Measurements from ENCODE around the gene CCIN. TPM values are rescaled to one million over a fixed set of nuclear protein-coding genes. Genes with fewer than 3 reads are reported as not detected.
A peak's percentile ranks its signal among the peaks of the same experiment; 100 is the strongest.
"Not testable (repeated sequence)": the region's sequence is repeated elsewhere in the genome, so short reads cannot be mapped to it uniquely, and the experiment has no call there.

The CCIN gene
- total RNA-seq, 1 donor from 2014 or later: not detected

- not testable (repeated sequence) for ATAC-seq
Measured at GRCh38 chr9:36160126-36160525, 9.1 kb upstream of the CCIN start.

GRCh38 chr9:36161187-36161586 lies 8.0 kb upstream of the CCIN start:
- ATAC-seq: no peak

- no peak for ATAC-seq
Measured at GRCh38 chr9:36162211-36162738, 6.9 kb upstream of the CCIN start.

- no peak for ATAC-seq
Measured at GRCh38 chr9:36163049-36163785, 6.0 kb upstream of the CCIN start.

GRCh38 chr9:36163786-36164170 lies 5.4 kb upstream of the CCIN start:
- no peak for ATAC-seq

GRCh38 chr9:36164372-36164771 lies 4.8 kb upstream of the CCIN start:
- ATAC-seq: no peak

- no peak for ATAC-seq
Measured at GRCh38 chr9:36164989-36165388, 4.2 kb upstream of the CCIN start.

- ATAC-seq: no peak
Measured at GRCh38 chr9:36165826-36166167, 3.4 kb upstream of the CCIN start.

GRCh38 chr9:36166168-36166927 lies 2.8 kb upstream of the CCIN start:
- ATAC-seq: peak; percentile 95

- ATAC-seq: no peak
Measured at GRCh38 chr9:36169708-36170107, 520 bp downstream of the CCIN start.

- no peak for ATAC-seq
Measured at GRCh38 chr9:36170531-36170930, 1.3 kb downstream of the CCIN start.

GRCh38 chr9:36173861-36174260 lies 4.7 kb downstream of the CCIN start:
- no peak for ATAC-seq

GRCh38 chr9:36174271-36174670 lies 5.1 kb downstream of the CCIN start:
- no peak for ATAC-seq

GRCh38 chr9:36174731-36175130 lies 5.5 kb downstream of the CCIN start:
- ATAC-seq: no peak

- ATAC-seq: not testable (repeated sequence)
Measured at GRCh38 chr9:36175209-36175608, 6.0 kb downstream of the CCIN start.

GRCh38 chr9:36176496-36176895 lies 7.3 kb downstream of the CCIN start:
- ATAC-seq: not testable (repeated sequence)

GRCh38 chr9:36177571-36177970 lies 8.4 kb downstream of the CCIN start:
- no peak for ATAC-seq

GRCh38 chr9:36180243-36180642 lies 11.1 kb downstream of the CCIN start:
- not testable (repeated sequence) for ATAC-seq

- no peak for ATAC-seq
Measured at GRCh38 chr9:36187414-36187813, 18.2 kb downstream of the CCIN start.

- ATAC-seq: no peak
Measured at GRCh38 chr9:36188212-36188611, 19.0 kb downstream of the CCIN start.

GRCh38 chr9:36189976-36190375 lies 20.8 kb downstream of the CCIN start:
- ATAC-seq: no peak

- ATAC-seq: peak; percentile 99
Measured at GRCh38 chr9:36190388-36191289, 21.5 kb downstream of the CCIN start, which contains the start of gene CLTA. Gene CLTA, plus strand, starts transcription at chr9:36190921. Its CDS starts 136 bp downstream, at chr9:36191057.

- peak; percentile 23 for ATAC-seq
Measured at GRCh38 chr9:36191290-36191645, 22.1 kb downstream of the CCIN start.

Measured in esophagus mucosa (tissue), 1 donor.